Measurements from ENCODE around the gene ASPHD1.
A peak's percentile ranks its signal among the peaks of the same experiment; 100 is the strongest.

ASPHD1 gene, protein sequence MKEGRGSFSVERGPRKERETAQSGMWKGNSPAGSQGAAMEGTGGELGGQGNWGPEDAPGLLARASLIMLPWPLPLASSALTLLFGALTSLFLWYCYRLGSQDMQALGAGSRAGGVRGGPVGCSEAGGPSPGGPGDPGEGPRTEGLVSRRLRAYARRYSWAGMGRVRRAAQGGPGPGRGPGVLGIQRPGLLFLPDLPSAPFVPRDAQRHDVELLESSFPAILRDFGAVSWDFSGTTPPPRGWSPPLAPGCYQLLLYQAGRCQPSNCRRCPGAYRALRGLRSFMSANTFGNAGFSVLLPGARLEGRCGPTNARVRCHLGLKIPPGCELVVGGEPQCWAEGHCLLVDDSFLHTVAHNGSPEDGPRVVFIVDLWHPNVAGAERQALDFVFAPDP

DNA sequence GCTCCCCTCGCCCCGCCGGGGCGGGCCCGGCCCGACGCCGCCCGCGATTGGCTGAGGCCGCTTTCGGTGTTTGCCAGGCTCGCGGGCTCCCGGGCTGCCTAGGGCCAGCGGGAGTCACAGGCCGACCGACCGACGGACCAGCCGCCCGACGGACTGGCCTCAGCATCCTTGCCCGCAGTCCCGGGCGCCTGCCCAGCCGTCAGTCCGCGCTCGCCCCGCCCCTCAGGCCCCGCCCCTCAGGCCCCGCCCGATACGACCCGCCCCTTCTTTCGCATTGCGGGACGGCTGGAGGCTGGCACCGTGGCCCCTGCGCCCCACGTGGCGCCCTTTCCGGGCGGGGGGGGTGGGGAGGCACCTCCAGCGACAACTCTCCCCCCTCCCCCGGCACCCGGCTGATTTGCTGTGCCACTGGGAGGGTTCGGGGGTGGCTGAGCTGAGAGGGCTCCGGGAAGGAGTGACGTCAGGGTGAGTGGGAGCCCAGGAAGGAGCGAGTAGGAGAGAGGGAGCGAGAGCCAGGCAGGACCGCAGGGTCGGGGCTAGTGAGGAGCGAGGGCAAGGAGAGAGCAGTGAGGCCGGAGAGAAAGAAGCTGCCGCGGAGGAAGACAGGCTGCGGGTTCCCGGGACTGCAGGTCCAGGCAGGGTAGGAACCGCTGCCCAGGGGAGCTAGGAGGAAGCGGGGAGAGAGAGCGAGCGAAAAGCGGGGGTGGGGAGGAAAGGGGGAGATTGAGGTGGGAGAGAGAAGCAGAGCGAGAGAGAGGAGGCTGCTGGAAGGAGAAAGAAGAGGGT, at the start of gene ASPHD1:
Gene ASPHD1 (plus strand): TSS at position 387 of the 786 bp plus-strand sequence. CDS start 484 bp downstream, outside the sequence.
- Histone ChIP-seq H3K9ac (ENCODE audit: low read length) (peak within 1 kb of the TSS; percentile 74), H3K4me1 (ENCODE audit: control insufficient read depth, insufficient read depth, low read length) (peaks cover 19% of the 10 kb centered on the region), H3K4me3 (ENCODE audit: low read length) (peak within 1 kb of the TSS; percentile 71), H3K9me3 (ENCODE audit: control insufficient read depth, low read length) (no peaks in the 10 kb centered on the region), H3K27me3 (ENCODE audit: control insufficient read depth, insufficient read depth, low read length) (peaks cover 13% of the 10 kb centered on the region), H3K36me3 (ENCODE audit: control insufficient read depth, insufficient read depth, low read length) (no peaks in the 10 kb centered on the region)

DNA sequence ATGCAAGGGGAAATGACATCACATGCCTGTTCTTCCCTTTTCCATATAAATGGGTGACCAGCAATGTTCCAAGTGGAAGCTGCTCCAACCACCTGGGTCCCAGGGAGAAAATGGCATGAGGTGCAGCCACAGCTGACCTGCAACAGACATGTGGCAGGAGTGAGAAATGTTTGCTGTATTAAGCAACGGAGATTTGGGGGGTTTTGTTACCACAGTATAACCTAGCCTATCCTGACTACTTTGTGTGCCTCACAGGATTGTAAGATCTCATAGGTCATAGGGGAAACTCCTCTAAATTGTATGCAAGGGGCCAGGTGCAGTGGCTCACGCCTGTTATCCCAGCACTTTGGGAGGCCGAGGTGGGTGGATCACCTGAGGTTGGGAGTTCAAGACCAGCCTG, 49.3 kb upstream of the ASPHD1 start:
- no peak overlapping the region for H3K4me3 ChIP-seq (ENCODE audit: low read length)
- no peaks in the 10 kb centered on the region for H3K27me3 ChIP-seq (ENCODE audit: control insufficient read depth, insufficient read depth, low read length)

DNA sequence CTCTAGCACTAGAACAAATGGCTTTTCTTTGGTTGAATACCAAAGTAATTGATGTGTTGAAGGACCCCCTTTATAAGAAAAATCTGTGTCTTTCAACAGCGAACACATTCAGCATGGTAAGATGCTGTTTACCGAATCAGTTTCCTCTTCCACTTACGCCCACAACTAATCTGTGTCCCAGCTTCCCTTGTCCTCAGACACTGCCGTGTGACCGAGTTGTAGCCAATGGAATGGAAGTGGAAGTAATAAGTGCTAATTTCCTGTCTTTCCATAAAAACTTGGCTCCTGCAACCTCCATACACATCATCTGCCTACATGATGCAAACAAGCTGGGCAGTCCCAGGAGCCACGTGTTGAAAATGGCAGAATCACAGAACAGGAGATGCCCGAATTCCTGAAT, 47.6 kb upstream of the ASPHD1 start:
- Histone ChIP-seq H3K9me3 (ENCODE audit: control insufficient read depth, low read length) (no peaks in the 10 kb centered on the region), H3K4me3 (ENCODE audit: low read length) (no peak overlapping the region), H3K36me3 (ENCODE audit: control insufficient read depth, insufficient read depth, low read length) (peaks cover 4% of the 10 kb centered on the region)

More for the DNA sequence above, 49.3 kb upstream of the ASPHD1 start:
- H3K9me3 ChIP-seq (ENCODE audit: control insufficient read depth, low read length): no peaks in the 10 kb centered on the region
- H3K9ac ChIP-seq (ENCODE audit: low read length): no peak overlapping the region
- H3K36me3 ChIP-seq (ENCODE audit: control insufficient read depth, insufficient read depth, low read length): peaks cover 4% of the 10 kb centered on the region
- H3K4me1 ChIP-seq (ENCODE audit: control insufficient read depth, insufficient read depth, low read length): peaks cover 9% of the 10 kb centered on the region

DNA sequence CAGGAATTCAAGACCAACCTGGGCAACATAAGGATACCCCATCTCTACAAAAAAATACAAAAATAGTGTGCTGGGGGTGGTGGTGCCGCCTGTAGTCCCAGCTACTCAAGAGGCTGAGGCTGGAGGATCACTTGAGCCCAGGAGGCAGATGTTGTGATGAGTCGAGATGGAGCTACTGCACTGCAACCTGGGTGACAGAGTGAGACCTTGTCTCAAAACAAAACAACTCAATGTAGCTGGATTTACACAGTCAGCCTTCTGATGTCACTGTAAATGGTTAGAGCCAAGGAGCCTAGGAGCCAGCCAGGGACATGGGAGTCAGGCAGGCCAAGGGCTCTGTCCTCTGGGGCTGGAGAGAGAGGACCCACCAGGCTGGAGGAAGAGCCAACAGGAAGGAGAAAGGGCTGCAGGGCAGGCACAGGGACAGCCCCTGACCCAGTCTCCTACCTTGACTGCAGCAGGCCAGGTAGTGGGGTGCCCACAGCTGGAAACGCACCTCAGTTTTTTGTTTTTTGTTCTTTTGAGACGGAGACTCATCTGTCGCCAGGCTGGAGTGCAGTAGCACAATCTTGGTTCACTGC, 45.7 kb upstream of the ASPHD1 start:
- Histone ChIP-seq H3K27me3 (ENCODE audit: control insufficient read depth, insufficient read depth, low read length) (no peaks in the 10 kb centered on the region), H3K36me3 (ENCODE audit: control insufficient read depth, insufficient read depth, low read length) (no peaks in the 10 kb centered on the region), H3K9ac (ENCODE audit: low read length) (no peak overlapping the region), H3K4me3 (ENCODE audit: low read length) (no peak overlapping the region), H3K9me3 (ENCODE audit: control insufficient read depth, low read length) (no peaks in the 10 kb centered on the region), H3K4me1 (ENCODE audit: control insufficient read depth, insufficient read depth, low read length) (peaks cover 12% of the 10 kb centered on the region)

More for the DNA sequence above, 47.6 kb upstream of the ASPHD1 start:
- Histone ChIP-seq H3K27me3 (ENCODE audit: control insufficient read depth, insufficient read depth, low read length) (no peaks in the 10 kb centered on the region), H3K4me1 (ENCODE audit: control insufficient read depth, insufficient read depth, low read length) (peaks cover 12% of the 10 kb centered on the region), H3K9ac (ENCODE audit: low read length) (no peak overlapping the region)

DNA sequence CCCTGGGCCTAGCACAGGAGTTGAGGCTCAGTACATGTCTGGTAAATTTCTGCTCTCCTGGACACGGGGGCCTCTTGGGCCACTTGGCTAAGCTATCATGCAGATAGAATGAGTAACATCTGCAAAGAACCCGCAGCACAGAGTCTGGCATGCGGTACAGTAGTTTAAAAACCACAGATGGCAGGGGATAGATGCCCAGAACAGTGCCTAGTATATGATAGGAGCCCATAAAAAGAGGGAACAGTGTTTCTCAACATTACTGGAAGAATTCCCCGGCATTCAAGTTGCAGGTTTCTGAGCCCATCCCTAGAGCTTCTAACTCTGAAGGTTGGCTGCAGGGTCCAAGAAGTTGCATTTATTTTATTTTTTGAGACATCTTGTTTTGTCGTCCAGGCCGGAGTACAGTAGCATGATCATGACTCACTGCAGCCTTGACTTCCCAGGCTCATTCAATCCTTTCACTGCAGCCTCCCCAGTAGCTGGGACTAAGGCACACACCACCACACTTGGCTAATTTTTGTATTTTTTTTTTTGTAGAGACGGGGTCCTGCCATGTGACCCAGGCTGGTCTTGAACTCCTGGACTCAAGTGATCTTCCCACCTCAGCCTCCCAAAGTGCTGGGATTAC, 43.0 kb upstream of the ASPHD1 start:
- Histone ChIP-seq H3K9me3 (ENCODE audit: control insufficient read depth, low read length) (no peaks in the 10 kb centered on the region), H3K4me3 (ENCODE audit: low read length) (no peak overlapping the region), H3K9ac (ENCODE audit: low read length) (no peak overlapping the region), H3K27me3 (ENCODE audit: control insufficient read depth, insufficient read depth, low read length) (no peaks in the 10 kb centered on the region), H3K36me3 (ENCODE audit: control insufficient read depth, insufficient read depth, low read length) (no peaks in the 10 kb centered on the region), H3K4me1 (ENCODE audit: control insufficient read depth, insufficient read depth, low read length) (peaks cover 27% of the 10 kb centered on the region)

DNA sequence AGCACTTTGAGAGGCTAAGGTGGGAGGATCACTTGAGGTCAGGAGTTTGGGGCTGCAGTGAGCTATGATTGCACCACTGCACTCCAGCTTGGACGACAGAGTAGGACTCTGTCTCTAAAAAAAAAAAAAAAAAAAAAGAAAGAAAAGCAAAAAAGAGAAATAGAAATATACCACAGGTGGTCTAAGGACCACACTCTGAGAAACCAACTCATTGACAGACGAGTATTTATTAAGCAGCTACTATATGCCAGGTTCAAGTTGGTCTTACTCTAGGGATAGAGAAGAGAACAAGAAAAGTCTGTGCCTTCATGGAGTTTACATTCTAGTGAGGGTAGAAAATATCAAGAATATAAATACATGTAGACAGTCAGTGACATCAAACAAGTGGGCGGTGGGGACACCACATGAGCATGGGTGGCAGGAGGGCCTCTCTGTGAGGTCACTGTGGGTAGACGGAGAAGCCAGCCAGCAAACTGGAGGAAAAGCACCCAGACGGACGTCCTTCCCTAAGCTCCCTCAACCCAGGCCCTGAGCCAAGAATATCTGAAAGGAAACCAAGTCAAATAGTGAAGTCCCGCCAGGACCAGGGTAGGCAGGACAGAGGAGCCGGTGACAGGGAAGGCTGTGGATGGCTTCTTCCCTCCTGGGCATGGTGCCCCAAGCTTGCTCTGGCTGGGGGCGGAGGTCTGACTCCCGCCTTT, 42.0 kb upstream of the ASPHD1 start:
- Histone ChIP-seq H3K27me3 (ENCODE audit: control insufficient read depth, insufficient read depth, low read length) (no peaks in the 10 kb centered on the region), H3K36me3 (ENCODE audit: control insufficient read depth, insufficient read depth, low read length) (no peaks in the 10 kb centered on the region)

DNA sequence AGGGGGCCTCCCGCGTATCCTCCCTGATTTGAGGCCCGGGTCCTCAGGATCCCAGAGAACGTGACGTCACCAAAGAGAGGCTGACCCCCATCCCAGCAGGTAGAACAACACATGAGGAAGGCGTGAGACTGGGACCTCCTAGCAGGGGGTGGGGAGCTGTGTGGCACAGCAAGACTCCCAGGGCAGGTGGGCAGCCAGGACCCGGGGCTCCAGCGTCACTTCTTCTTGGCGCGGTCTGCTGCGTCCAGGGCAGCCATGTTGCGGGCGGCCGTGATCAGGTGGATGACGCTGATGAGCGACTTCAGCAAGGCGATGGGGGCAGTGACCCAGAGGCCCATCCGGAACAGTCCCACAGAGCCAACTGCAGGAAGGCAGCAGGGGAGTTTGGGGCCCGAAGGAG, 41.3 kb upstream of the ASPHD1 start:
- no peak overlapping the region for H3K4me3 ChIP-seq (ENCODE audit: low read length)
- no peak overlapping the region for H3K9ac ChIP-seq (ENCODE audit: low read length)
- peaks cover 37% of the 10 kb centered on the region for H3K4me1 ChIP-seq (ENCODE audit: control insufficient read depth, insufficient read depth, low read length)
- H3K27me3 ChIP-seq (ENCODE audit: control insufficient read depth, insufficient read depth, low read length): no peaks in the 10 kb centered on the region
- no peaks in the 10 kb centered on the region for H3K36me3 ChIP-seq (ENCODE audit: control insufficient read depth, insufficient read depth, low read length)
- H3K9me3 ChIP-seq (ENCODE audit: control insufficient read depth, low read length): no peaks in the 10 kb centered on the region

More for the DNA sequence above, 42.0 kb upstream of the ASPHD1 start:
- H3K4me3 ChIP-seq (ENCODE audit: low read length): no peak overlapping the region
- no peak overlapping the region for H3K9ac ChIP-seq (ENCODE audit: low read length)
- peaks cover 32% of the 10 kb centered on the region for H3K4me1 ChIP-seq (ENCODE audit: control insufficient read depth, insufficient read depth, low read length)
- H3K9me3 ChIP-seq (ENCODE audit: control insufficient read depth, low read length): no peaks in the 10 kb centered on the region

DNA sequence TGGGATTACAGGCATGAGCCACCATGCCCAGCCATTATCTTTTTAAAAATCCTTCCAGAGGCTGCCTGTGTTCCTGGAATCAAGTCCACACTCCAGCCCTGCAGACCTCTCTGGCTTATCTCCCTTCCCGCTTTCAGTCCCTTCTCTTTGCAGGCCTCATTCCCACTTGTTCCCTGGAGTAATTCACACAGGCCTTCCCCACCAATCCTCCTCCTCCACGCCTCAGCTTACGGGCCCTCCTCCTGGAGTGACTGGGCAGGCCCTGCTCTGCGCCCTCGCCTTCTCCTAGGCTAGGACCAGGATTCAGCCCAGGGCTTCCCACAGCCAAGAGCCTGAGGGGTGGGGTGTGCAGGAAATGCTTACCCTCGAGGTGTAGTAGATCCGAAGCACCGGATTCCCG, 40.1 kb upstream of the ASPHD1 start:
- H3K27me3 ChIP-seq (ENCODE audit: control insufficient read depth, insufficient read depth, low read length): no peaks in the 10 kb centered on the region
- H3K9ac ChIP-seq (ENCODE audit: low read length): no peak overlapping the region
- H3K36me3 ChIP-seq (ENCODE audit: control insufficient read depth, insufficient read depth, low read length): no peaks in the 10 kb centered on the region
- H3K9me3 ChIP-seq (ENCODE audit: control insufficient read depth, low read length): no peaks in the 10 kb centered on the region
- peaks cover 36% of the 10 kb centered on the region for H3K4me1 ChIP-seq (ENCODE audit: control insufficient read depth, insufficient read depth, low read length)
- H3K4me3 ChIP-seq (ENCODE audit: low read length): no peak overlapping the region

DNA sequence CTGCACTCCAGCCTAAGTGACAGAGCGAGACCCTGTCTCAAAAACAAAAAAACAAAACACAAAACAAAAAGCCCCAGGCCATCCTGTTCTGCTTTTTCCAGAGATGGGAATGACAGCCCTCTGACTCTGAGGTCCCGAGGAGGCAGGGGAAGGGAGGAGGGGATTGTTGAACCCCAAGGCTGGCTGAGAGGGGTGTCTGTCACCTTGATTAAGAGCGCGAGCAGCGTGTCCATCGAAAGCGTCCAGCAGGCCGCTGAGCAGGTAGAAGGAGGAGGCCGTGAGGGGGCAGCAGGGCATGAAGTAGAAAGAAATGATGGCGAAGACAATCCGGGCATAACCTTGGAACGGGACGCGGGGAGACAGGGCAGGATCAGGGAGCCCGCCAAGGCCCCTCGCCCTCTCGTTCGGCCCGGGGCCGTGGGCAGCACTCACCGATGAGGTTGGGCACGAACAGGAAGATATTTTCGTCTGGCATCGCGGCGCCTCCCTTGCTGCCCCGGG, 37.9 kb upstream of the ASPHD1 start:
- Histone ChIP-seq H3K4me3 (ENCODE audit: low read length) (peak overlapping the region; percentile 82), H3K36me3 (ENCODE audit: control insufficient read depth, insufficient read depth, low read length) (no peaks in the 10 kb centered on the region), H3K4me1 (ENCODE audit: control insufficient read depth, insufficient read depth, low read length) (peaks cover 25% of the 10 kb centered on the region), H3K9ac (ENCODE audit: low read length) (peak overlapping the region; percentile 90), H3K27me3 (ENCODE audit: control insufficient read depth, insufficient read depth, low read length) (no peaks in the 10 kb centered on the region), H3K9me3 (ENCODE audit: control insufficient read depth, low read length) (no peaks in the 10 kb centered on the region)

DNA sequence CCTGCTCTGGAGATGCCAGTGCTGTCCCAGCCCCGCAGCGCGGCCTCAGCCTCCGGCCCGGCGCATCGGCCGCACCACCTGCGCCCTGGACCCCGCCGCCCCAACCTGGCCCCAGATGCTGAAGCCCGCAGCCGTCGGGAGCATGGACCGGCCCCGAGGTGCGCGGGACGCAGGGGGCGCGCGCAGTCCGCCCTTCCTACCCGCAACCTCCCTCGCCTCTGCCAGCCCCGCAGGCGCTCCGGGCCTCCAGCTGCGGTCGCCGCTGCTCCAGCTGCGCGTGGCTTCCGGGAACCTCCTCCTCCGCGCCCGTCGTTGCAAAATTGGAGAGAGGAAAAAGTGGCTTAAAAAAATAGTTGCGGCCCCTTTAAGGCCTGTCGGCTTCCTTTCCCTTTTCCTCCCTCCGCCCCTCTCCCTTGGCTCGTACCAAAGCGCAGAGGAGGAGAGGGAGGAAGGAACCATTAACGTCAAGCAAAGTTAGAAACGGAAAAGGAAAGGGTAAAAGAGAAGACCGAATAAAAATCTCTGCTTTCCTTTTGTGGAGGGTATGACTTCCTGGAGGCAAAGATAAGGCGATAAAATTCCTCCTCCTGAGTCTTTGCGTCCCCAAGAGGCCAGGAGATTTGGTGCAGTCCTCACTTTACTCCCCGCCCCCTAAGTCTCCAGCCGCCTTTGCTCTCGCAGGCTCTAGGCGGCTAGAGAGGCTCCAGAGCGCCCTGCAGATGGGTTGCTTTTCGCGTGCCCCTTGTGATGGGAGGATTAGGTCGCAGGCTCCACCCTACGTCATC, 37.2 kb upstream of the ASPHD1 start, which contains the start of gene CDIPT:
Gene CDIPT (minus strand): TSS at position 343 of the 785 bp plus-strand sequence. CDS start 369 bp downstream, outside the sequence.
- no peaks in the 10 kb centered on the region for H3K27me3 ChIP-seq (ENCODE audit: control insufficient read depth, insufficient read depth, low read length)
- H3K4me1 ChIP-seq (ENCODE audit: control insufficient read depth, insufficient read depth, low read length): peaks cover 25% of the 10 kb centered on the region
- no peaks in the 10 kb centered on the region for H3K9me3 ChIP-seq (ENCODE audit: control insufficient read depth, low read length)
- no peaks in the 10 kb centered on the region for H3K36me3 ChIP-seq (ENCODE audit: control insufficient read depth, insufficient read depth, low read length)
- peak within 1 kb of the TSS; percentile 82 for H3K4me3 ChIP-seq (ENCODE audit: low read length)
- H3K9ac ChIP-seq (ENCODE audit: low read length): peak within 1 kb of the TSS; percentile 90

DNA sequence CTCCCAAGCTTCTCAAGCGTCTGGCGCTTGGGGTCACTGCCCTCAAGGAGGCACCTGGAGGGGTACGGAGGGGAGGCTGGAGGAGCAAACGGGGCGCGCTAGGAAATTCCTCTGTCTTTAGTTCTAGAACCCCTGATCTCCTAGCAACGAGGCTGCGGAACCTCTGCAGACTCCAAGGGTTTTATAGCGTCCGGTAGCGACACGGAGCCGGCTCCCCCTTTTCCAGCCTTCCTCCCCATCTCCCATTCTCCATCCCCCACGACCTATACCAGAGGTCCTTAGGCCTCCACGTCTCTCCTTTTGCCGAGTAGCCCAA, 36.7 kb upstream of the ASPHD1 start:
- no peak overlapping the region for H3K4me3 ChIP-seq (ENCODE audit: low read length)
- H3K9me3 ChIP-seq (ENCODE audit: control insufficient read depth, low read length): no peaks in the 10 kb centered on the region
- H3K27me3 ChIP-seq (ENCODE audit: control insufficient read depth, insufficient read depth, low read length): no peaks in the 10 kb centered on the region
- no peaks in the 10 kb centered on the region for H3K36me3 ChIP-seq (ENCODE audit: control insufficient read depth, insufficient read depth, low read length)
- peaks cover 25% of the 10 kb centered on the region for H3K4me1 ChIP-seq (ENCODE audit: control insufficient read depth, insufficient read depth, low read length)
- no peak overlapping the region for H3K9ac ChIP-seq (ENCODE audit: low read length)

All from mucosa of stomach (tissue), 1 donor.